GM19239 (cell line): Measurements from ENCODE around the gene RELB.
A peak's percentile ranks its signal among the peaks of the same experiment; 100 is the strongest.

ENCODE experiments used
- DNase-seq: peaks from one replicate; pipeline ENCODE4 v3.0.0; 2011; ENCODE audit warnings: low spot score; ENCODE audit not compliant: insufficient read length
- FAIRE-seq: peaks from 2 replicates; lab custom pipeline; 2011; peaks lifted over from hg19 to GRCh38; lab: Jason Lieb, UNC

RELB gene

GRCh38 chr19:45051929-45052579 lies 50.8 kb downstream of the RELB start:
- FAIRE-seq: no peak

GRCh38 chr19:45056831-45057230 lies 55.6 kb downstream of the RELB start:
- DNase-seq (no peak), FAIRE-seq (no peak)

More at GRCh38 chr19:45051929-45052579, 50.8 kb downstream of the RELB start:
- DNase-seq: no peak

- no peak for FAIRE-seq
- no peak for DNase-seq
Observed at GRCh38 chr19:45057444-45057843, 56.2 kb downstream of the RELB start.

DNA sequence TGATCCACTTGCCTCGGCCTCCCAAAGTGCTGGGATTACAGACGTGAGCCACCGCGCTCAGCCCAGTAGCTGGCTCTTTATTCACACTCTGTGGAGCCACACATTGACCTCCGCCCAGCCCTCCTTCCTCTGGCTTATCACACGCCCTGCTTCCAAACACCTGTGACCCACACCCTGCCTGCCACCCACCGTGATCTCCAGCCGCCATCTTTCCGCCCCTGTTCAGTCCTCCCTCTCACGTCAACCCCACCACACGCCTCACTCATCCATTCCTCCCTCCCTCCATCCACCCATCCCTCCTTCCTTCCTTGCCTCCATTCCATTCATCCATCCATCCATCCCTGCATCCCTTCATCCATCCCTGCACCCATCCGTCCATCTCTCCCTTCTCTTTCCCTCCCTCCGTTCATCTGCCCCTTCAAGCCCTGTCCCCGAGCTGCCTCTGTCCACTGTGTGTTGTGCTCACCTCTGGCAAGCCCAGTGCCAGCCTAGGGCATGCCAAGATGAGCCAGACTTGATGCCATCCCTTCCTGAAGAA lies 57.4 kb downstream of the RELB start:
- no peak for FAIRE-seq
- DNase-seq: no peak

- peak; percentile 92 for FAIRE-seq
- peak; percentile 96 for DNase-seq
Observed at GRCh38 chr19:45059258-45059965, 58.1 kb downstream of the RELB start.

DNA sequence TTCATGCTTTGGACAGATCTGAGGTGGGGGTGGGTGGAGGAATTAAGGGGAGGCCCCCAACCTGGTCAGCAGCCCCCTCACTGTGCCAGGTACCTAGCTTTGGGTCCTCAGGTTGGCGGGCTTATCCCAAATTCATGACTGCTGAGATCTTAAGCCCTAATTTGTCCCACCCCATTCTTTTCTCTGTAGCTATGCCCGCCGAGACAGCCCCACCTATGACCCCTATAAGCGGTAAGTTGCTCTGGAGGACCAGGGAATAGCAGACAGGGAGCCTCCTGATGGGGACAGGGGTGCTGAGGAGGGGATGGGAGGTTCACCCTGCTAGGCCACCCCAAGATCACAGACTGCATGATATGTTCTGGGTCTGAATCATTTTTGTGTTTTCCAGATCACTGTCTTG lies 60.7 kb downstream of the RELB start:
- FAIRE-seq (no peak), DNase-seq (no peak)

GRCh38 chr19:45063851-45064801 lies 62.9 kb downstream of the RELB start:
- DNase-seq: no peak
- FAIRE-seq: no peak

- DNase-seq: no peak
- no peak for FAIRE-seq
Observed at GRCh38 chr19:45066921-45067661, 65.8 kb downstream of the RELB start.

DNA sequence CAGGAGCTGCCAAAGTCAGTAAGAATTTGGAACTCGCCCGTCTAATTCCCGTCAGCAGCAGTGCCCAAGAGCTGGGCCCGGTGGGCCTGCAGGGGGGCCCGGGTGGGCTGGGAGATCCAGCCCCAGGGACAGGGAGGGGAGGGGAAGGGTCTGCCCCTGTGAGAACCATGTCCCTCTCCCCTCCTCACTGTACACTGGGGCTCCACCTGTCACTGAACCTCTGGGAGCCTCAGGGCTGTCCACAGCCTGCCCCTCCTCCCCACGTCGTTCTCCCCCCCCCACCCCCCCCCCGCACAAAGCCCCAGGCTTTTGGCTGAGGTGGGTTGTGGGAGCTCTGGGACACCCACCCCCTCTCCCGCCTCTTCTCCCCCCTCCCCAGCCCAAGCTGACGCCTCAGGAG lies 66.8 kb downstream of the RELB start:
- FAIRE-seq (no peak), DNase-seq (no peak)

- FAIRE-seq: no peak
Observed at GRCh38 chr19:45069056-45069455, 67.8 kb downstream of the RELB start.

DNA sequence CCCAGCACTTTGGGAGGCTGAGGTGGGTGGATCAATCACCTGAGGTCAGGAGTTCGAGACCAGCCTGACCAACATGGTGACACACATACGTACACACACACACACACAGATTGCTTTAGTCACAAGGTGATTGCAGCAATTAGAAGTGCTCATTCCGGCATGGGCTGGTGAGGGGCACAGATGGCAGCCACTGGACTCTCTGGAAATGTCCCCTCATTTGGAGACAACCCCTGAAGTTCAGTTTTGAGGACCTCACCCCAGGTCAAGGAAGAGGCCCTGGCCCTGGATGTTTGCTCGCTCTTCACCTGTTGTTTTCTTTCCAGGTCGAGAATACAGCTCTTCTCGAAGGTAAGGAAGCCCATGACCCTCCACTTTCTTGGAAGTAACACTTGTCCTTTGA lies 69.0 kb downstream of the RELB start:
- no peak for FAIRE-seq
- no peak for DNase-seq

More at GRCh38 chr19:45069056-45069455, 67.8 kb downstream of the RELB start:
- DNase-seq: no peak

GRCh38 chr19:45070861-45071544 lies 69.7 kb downstream of the RELB start:
- FAIRE-seq (no peak), DNase-seq (no peak)

DNA sequence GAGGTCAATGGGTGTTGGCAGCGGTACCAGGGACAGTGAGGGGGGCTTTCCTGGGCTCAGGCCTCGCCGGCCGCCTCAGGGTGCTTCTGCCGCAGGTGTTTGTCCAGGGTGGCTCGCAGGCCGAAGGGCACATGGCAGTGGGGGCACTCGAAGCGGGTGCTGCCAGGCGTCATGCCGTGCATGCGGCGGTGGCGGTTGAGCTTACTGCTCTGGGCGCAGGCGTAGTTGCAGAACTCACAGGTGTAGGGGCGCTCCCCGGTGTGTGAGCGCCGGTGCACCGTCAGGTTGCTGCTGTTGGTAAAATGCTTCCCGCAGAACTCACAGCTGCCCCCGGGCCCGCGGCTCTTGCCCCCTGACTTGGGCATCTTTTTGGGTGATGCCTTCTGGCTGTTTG lies 70.3 kb downstream of the RELB start:
- no peak for FAIRE-seq
- no peak for DNase-seq

GRCh38 chr19:45071969-45072790 lies 70.9 kb downstream of the RELB start:
- no peak for FAIRE-seq
- DNase-seq: no peak

DNA sequence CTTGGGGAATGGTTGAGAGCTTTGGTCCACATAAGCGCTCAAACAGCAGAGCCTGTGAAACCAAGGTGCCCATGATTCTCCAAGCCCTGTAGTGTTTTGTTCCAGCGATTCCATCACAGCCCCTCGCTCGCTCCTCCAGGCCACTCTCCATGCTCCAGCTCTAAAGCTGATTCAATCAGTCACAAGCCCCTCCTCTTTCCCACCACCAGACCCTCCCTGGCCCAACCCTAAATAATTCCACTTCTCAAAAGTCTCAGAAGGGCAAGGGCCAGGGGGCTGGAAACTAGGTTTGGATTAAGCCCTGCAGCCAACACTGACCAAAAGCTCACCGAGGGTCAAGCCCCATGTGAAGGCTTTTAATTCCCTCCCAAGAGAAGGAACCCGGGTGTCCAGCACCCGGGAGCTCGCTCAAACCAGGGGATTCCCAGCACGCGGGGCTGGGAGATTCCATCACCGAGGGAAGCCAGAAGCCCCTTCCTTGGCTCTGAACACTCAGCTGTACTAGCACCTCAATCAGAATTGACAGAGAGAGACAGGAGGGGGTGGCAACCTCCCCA lies 73.6 kb downstream of the RELB start:
- no peak for DNase-seq
- FAIRE-seq: no peak

- peak; percentile 88 for FAIRE-seq
- DNase-seq: peak; percentile 95
Observed at GRCh38 chr19:45075301-45076028, 74.2 kb downstream of the RELB start.

GRCh38 chr19:45076029-45076850 lies 75.0 kb downstream of the RELB start, which contains the start of gene ZNF296:
Gene ZNF296 (minus strand): TSS chr19:45076478. CDS start chr19:45076373, 105 bp downstream.
- FAIRE-seq (peak; percentile 80), DNase-seq (peak; percentile 84)
